ENCODE data around the gene SLIT3.

SLIT3 gene

GRCh38 chr5:168833936-168834335 lies 467.0 kb downstream of the SLIT3 start:
- DNase-seq (ENCODE audit: low read depth, low spot score): peak; percentile 56

DNA sequence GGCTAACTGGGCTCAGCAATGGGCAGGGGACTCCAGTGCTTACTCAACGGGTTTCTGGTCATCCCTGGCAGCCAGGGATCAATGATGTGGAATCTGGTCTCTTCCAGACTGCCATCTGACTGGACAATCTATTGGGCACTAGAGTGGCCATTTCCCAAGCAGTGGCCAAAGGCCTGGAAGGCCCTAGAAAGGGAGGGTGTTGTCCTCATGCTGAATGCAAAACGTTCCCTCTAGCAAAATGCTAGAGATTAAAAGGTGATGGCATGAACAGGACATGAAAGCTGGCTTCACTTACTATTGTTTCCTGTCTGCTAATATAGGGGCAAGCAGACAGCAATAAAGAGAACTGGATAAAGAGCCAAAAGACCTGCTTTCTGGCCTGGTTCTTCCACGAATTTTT lies 467.6 kb downstream of the SLIT3 start:
- no peak for DNase-seq (ENCODE audit: low read depth, low spot score)

- DNase-seq (ENCODE audit: low read depth, low spot score): no peak
Measured at GRCh38 chr5:168832308-168832707, 468.6 kb downstream of the SLIT3 start.

- no peak for DNase-seq (ENCODE audit: low read depth, low spot score)
Measured at GRCh38 chr5:168831383-168831782, 469.6 kb downstream of the SLIT3 start.

GRCh38 chr5:168830833-168831232 lies 470.1 kb downstream of the SLIT3 start:
- no peak for DNase-seq (ENCODE audit: low read depth, low spot score)

GRCh38 chr5:168829922-168830417 lies 471.0 kb downstream of the SLIT3 start:
- DNase-seq (ENCODE audit: low read depth, low spot score): no peak

DNA sequence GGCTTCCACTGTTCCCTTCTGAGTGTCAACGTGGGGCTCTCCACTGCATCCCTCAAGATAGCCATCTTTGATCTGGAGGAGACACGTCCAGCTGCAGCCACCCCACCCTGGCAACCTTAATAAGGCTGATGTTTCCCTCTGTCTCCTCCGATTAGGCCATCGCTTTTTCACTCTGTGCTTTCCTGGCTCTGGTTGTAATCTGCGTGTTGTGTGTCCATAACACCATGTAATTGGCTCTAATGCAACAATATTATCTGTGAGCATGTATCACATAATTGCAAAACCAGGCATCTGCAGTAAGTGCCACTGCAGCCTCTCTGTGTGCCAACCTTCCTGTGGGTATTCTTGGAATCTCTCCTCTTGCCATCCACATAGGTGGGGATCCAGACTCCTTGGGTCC lies 471.9 kb downstream of the SLIT3 start:
- DNase-seq (ENCODE audit: low read depth, low spot score): no peak

DNA sequence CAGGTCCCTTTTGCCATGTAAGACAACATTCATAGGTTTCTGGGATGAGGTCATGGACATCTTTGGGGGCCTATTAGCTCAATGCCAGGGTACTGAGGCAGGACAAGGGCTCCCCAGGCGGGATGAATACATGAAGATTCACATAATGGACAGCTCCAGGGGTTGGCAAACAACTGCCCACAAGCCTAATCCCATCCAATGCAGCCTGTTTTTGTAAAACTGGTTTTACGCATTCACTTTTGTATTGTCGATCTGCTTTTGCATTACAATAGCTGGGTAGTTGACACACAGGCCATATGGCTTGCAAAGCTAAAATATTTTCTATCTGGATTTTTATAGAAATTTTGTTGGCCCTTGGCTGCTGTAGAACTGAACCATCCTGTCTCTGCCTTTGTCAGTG lies 473.3 kb downstream of the SLIT3 start:
- DNase-seq (ENCODE audit: low read depth, low spot score): no peak

GRCh38 chr5:168826246-168826725 lies 474.7 kb downstream of the SLIT3 start:
- DNase-seq (ENCODE audit: low read depth, low spot score): no peak

- no peak for DNase-seq (ENCODE audit: low read depth, low spot score)
Measured at GRCh38 chr5:168822745-168823281, 478.1 kb downstream of the SLIT3 start.

DNA sequence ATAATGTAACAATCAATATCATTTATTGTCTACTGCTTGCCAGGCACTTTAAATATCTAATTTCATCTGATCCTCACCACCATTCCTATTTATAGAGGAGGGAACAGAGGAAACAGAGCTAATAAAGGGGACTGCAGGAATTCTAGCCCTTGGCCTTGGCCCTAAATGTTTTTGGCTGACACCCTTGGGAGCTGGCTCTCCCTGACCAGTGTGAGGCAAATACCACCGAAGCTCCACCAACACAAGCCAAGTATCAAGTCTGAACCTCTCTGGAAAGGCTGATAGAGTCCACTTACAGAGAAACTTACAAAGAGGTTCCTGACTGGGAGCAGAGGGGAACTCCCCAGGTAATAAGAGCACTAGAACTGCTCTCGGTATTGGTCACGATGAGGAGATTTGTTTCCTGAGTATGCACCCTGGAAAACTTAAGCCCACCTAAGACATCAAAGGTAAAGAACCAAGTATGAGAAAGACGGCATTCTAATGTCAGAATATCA lies 478.6 kb downstream of the SLIT3 start:
- DNase-seq (ENCODE audit: low read depth, low spot score): no peak

GRCh38 chr5:168820874-168821273 lies 480.1 kb downstream of the SLIT3 start:
- DNase-seq (ENCODE audit: low read depth, low spot score): no peak

- DNase-seq (ENCODE audit: low read depth, low spot score): no peak
Measured at GRCh38 chr5:168819004-168819621, 481.8 kb downstream of the SLIT3 start.

DNA sequence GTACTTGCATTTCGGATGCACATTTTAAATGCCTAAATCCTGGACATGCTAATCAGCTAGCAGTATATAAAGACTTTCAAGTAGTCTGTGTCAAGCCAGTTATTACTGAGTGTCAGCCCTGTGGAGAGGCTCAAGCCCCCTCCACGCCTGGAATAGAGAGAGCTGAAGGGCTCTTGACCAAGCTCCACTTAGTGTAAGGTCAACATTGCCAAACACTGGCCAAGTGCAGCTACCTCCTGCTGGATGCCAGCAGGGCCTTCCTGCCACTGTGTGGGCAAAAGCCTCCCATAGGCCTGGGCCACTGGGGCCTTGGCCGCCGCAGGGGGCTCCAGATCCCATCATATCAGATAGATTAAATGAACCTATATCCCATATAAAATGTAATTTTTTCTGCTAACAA lies 482.4 kb downstream of the SLIT3 start:
- no peak for DNase-seq (ENCODE audit: low read depth, low spot score)

DNA sequence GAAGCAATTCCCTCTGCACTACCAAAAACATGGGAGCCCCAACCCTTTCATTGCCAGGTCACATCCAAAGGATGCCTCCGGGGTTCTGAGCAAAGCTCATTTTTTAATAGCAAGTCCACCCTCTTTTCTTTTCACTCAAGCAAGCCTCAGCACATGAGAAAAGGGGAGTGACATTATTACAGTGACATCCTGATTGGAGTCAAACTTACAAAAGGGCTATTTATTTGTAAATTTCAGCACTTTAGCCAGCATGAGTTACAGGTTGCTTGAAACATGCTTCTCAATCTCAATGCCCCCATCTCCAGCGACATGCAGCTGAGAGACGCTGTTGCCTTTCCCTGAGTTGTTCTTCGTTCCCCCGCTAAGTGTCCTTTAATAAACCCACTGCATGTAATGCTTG lies 483.3 kb downstream of the SLIT3 start:
- DNase-seq (ENCODE audit: low read depth, low spot score): no peak

DNA sequence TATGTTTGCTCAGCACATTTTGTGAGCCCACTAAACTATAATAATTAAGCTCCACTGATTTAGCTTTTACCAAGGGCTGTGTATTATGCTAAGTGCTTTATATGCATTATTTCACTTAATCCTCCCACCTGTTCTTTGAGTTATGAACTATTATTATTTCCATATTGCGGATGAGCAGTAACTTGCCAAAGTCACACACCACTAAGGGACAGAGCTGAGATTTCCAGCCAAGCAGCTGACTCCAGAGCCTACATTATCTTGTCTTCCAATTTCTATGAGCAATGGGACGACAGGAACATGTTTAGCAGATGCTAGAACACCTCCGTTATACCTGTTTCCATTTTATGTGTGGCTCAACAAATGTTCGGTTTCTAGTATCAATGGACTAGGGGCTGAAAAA lies 484.3 kb downstream of the SLIT3 start:
- no peak for DNase-seq (ENCODE audit: low read depth, low spot score)

- no peak for DNase-seq (ENCODE audit: low read depth, low spot score)
Measured at GRCh38 chr5:168813184-168813968, 487.6 kb downstream of the SLIT3 start.

- DNase-seq (ENCODE audit: low read depth, low spot score): no peak
Measured at GRCh38 chr5:168810641-168811040, 490.3 kb downstream of the SLIT3 start.

- no peak for DNase-seq (ENCODE audit: low read depth, low spot score)
Measured at GRCh38 chr5:168809218-168809617, 491.7 kb downstream of the SLIT3 start.

- DNase-seq (ENCODE audit: low read depth, low spot score): no peak
Measured at GRCh38 chr5:168808051-168808616, 492.8 kb downstream of the SLIT3 start.

GRCh38 chr5:168807287-168807686 lies 493.7 kb downstream of the SLIT3 start:
- DNase-seq (ENCODE audit: low read depth, low spot score): no peak

- no peak for DNase-seq (ENCODE audit: low read depth, low spot score)
Measured at GRCh38 chr5:168803541-168803940, 497.4 kb downstream of the SLIT3 start.

All from iPS DF 19.7 (cell line).